Frontal cortex (tissue), 4 donors: ENCODE results near the gene TRIO. TPM values are rescaled to one million over a fixed set of nuclear protein-coding genes. Genes with fewer than 3 reads are reported as not detected.
A peak's percentile ranks its signal among the peaks of the same experiment; 100 is the strongest.
"Not testable (repeated sequence)": the region's sequence is repeated elsewhere in the genome, so short reads cannot be mapped to it uniquely, and the experiment has no call there.

Experiments
- DNase-seq, 2 donors: peaks; one replicate each; pipeline ENCODE4 v3.0.0; 2012; ENCODE audit warnings: low spot score in 2 of 2
- FAIRE-seq: peaks from 2 replicates; lab custom pipeline; 2012; peaks lifted over from hg19 to GRCh38; lab: Jason Lieb, UNC
- total RNA-seq: library from RNA; depleted of rRNA; stranded (reverse); fragments of >200 nt; gene quantifications from one replicate; pipeline ENCODE4 v1.2.3, GENCODE V29; 2014
- donor health status: control.
- donor health status: control.
- donor health status: control.

The TRIO gene
- 310 TPM for total RNA-seq

DNA sequence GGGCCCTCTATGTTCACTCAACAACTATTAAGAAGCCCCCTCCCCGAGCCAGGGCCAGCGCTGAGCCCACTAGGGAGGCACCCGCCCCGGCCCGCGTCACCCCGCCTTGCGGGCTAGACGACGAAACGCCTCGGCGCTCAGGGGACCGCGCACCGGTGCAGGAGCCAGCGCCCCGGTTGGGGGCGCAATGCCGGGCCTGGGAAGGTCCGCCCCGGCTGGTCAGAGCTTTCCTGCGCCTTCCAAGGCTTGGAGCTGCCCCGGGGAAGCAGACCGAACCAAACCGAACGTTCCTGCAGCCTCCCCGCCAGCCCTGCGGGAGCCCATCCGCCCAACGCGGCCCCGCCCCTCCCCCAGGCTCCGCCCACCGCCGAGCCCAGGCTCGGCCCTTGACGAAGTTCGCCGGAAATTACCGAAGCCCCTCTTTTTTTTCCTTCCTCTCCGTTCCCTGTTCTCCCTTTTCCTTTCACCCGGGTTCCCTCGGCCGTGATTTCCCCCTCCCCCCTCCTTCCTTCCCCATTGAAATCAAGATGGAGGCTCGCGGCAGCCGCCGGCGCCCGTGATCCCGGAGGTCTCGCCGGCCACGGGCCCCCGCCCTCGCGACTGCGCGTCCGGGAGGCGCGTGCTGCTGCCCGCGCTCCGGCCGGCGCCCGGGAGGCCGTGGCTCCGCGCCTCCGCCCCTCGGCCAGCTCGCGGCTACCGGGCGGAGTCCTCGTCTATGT lies at the start of gene TRIO:
Gene TRIO, plus strand, starts transcription at position 516 of the 719 bp plus-strand sequence. CDS start 384 bp downstream, outside the sequence.
- DNase-seq = peak; percentile 94 to 96
- no peak for FAIRE-seq

DNA sequence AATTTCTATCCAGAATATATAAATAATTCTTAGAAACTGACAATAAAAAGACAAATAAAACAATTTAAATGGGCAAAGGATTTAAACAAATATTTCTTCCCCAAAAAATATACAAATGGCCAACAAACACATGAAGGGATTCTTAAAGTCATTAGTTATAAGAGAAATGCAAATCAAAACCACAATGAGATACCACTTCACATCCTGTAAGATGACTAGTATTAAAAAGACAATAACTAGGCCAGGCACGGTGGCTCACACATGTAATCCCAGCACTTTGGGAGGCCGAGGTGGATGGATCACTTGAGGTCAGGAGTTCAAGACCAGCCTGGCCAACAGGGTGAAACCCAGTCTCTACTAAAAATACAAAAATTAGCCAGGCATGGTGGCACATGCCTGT lies 45.8 kb upstream of the TRIO start:
- not testable (repeated sequence) for FAIRE-seq, DNase-seq

DNA sequence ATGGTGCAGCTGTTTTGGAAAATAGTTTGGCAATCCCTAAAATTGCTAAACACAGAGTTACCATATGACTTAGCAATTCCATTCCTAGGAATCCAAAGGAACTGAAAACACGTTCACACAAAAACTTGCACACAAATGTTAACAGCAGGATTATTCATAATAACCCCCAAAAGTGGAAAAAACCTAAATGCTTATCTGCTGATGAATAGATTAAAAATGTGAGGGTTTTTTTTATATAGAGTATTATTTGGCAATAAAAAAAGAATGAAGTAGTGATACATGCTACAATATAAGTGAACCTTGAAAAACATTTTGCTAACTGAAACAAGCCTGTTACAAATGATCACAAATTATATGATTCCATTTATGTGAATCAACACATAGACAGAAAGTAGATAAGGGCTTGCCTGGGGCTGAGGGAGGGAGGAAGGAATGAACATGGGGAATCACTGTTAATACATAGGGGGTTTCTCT lies 45.1 kb upstream of the TRIO start:
- FAIRE-seq = no peak
- no peak for DNase-seq

DNA sequence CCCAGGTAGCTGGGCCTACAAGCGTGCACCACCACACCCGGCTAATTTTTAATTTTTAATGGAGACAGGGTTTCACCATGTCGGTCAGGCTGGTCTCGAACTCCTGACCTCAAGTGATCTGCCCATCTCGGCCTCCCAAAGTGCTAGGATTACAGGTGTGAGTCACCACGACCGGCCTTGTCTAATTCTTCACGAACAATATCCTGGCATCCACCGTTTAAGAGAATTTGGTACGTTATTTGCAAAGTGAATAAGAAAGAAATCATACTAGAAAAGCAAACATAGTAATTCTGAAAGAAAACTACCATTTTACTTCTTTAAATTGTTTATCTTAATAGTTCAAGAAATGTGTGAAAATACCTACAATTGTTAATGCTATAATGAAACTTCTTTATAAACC lies 42.9 kb upstream of the TRIO start:
- no peak for FAIRE-seq

DNA sequence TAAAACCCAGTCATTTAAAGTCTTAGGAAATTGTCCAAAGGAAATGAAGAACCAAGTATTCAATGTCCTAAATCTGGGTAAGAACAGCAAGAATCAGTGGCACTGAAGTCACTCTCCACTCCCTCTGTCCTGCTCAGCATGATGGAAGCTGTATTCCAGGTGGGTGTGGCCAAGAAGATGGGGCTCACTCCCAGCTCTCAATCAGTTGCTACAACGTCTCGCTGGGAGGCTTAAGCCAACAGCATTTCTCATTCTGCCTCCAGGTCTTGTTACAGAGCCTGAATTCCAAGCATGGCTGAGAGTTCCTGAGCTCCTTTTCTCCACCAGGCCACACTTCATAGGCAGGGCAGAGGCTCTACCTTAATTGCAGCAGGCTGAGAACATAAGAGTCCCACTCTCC lies 41.2 kb upstream of the TRIO start:
- no peak for FAIRE-seq
- no peak for DNase-seq

More for the DNA sequence above, 42.9 kb upstream of the TRIO start:
- no peak for DNase-seq

DNA sequence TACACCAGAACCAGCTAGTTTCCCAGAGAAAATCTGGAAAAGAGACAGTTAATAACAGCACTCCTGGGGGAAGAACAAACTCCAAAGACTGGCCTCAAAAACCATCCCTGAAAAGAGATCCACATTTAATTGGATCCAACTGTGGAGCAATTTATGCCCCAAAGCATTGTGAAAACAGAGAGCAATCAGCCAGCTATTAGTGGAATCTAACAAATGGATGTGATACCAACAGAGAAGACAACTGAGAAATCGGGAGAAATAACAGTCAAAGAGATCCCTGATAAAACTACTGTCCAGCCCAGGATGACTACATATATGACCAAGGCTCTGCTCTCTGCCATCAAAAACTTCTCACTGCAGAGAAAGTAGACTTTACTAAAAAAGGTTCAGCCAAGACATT lies 40.5 kb upstream of the TRIO start:
- FAIRE-seq = no peak
- DNase-seq = no peak

DNA sequence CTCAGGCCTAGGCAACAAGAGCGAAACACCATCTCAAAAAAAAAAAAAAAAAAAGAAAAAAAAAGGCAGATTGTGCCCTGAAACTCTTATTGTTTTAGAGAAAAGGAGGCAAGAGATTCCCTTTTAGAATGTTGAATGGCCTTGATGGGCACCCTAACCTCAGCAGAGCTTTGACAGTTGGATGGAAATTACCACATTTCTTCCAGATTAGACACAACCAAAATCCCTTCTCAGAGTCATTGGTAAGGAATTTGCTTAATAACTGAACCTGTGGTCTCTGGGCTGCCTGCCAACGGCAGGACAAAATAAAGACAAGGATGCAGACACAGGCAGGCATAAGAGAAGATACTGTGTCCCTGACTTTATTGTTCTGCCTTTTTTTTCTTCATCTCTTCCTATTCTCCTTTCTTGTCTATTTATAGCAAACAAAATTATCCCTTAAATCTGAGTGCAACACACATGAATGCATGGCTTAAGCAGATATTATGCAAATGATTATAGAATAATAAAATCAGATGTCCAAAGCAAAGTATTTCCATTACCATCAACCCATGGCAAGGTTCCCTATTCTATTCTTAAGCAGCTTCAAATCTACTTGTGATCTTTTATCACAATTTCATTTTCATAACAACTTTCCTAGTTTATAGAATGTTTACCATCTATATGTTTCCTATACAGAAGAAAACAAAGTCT lies 37.3 kb upstream of the TRIO start:
- FAIRE-seq = no peak
- DNase-seq = no peak

DNA sequence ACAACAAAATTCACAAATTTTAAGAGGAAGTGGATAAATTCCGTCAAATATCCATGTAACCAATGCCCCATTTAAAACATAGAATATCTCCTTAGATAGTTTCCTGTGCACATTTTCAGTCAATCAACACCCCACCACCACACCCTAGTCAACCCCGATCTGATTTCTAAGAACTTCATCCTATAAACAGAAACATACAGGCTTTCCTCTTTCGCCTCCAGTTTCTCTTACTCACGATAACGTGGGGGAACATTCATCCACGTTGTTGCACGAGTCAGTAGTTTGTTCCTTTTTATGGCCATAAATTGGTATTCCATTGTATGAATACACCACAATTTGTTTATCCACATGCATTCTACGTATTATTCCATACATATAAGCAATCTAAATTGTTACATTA lies 35.6 kb upstream of the TRIO start:
- FAIRE-seq (no peak), DNase-seq (no peak)

DNA sequence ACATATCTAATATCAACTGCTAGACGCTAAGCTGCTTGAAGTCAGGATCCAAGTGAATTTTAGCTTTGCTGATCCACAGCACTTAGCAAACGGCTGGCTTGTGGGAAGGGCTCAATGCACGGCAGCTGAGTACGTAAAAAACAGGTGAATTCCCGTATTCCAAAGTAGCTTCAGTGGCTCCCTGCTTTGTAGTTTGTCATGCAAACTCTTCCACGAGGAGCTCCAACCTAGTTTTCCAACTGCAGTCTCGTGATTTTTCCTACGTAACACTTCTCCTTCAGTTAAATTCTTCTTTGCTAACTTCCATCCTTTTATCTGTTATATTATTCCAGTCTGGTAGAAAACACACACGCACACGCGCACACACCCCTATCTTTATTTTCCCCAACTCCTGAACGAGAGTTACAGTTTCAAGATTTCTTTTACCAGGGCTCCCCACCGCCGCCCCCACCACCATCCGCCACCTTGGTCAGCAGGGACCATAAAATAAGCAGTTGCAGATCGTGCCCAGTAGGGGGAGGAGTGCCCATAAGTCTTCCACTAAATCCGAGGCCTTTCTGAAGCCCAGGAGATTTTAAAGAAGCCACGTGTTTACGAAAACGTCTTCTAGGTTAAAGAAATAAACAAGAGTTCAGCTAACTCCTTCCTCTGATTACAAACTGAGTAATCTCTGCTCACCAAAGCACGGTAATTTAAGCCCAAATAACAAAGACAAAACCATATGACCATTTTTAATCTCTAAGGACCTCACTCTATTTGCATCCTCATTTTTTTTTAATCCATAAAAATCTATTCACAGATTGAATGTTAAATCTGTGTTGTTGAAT lies 34.8 kb upstream of the TRIO start:
- no peak for FAIRE-seq
- peak; percentile 24 to 54 for DNase-seq

DNA sequence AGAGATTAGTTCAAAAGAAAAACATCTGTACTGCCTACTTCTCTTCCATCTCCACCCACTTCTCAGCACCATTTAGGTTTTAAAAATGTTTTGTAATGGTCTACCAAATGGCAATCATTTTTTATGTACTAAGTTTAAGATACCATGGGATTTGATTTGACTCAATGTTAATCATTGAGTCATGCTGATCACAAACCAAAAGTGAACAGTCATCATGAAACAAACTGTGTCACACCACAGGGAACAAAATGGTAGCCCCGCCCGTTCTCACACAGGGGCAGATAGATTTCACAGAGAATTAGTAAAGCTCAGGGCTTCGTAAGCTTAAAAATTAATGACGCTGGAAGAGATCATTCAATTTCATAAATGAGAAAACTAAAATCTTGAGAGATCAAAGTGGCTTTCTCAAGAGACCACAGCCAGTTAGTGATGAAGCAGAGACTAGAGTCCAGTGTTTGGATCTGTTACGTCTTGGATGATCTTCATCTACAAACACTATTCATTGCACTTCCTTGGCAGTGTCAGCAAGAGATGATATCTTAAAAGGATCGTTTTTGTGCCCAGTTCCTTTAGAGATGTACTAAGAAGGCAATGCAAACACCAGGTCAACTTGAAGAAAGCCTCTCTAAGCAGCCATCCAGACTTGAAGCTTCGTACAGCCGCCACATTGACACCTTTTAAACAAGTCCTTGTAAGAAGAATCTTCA lies 33.9 kb upstream of the TRIO start:
- FAIRE-seq = no peak
- no peak for DNase-seq

DNA sequence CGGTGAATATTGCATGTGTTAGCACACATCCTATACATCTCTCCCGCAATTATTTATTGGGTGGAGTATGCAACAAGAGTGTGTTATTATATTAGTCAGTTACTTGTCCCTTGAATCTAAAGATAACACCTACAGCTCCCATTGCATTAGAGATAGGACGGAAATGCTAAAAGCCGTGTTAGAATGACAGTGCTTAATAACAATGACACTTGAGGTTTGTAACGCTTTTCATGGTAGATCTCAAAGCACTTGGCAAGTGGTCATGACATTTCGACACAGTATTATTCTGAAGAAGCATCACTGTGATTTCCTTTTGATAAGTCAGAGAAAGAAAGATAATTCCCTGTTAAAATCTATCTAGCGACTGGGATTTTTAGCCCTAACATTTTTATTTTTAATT lies 33.4 kb upstream of the TRIO start:
- no peak for DNase-seq
- no peak for FAIRE-seq

DNA sequence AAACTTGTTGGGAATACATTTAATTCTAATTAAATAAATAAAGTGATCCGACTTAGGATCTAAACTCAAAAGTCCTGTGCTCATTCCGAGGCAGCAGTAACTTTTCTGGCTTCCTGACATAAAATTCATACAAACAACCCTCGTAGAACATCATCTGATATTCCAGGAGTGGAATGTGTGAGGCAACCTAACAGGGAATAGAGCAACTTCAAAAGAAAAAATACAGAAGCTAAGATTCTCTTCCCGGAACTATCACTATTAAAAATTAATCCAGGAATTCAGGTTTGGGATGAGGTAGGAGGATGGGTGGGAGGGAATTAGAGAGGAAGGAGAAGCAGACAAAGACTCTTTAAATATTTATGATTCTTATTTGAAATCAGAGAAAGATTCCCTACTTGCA lies 32.9 kb upstream of the TRIO start:
- FAIRE-seq = no peak
- no peak for DNase-seq

DNA sequence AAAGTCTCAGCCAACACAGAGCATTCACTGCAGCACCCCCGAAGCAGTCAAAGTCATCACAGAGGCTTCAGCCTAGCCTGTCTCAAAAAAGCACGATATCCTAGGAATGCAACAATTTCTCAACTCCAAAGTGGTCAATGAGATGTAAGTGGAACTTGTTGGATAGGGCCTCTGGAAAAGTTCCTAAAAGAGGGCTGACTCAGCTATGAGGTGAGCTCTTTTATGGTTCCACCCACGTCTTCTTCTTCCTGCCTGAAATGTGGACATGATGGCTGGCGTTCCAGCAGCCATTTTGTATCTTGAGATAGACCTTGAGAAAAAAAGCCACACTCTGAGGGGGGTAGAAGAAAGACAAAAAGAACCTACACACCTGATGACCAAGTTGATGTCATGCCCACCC lies 32.5 kb upstream of the TRIO start:
- FAIRE-seq (no peak), DNase-seq (no peak)

DNA sequence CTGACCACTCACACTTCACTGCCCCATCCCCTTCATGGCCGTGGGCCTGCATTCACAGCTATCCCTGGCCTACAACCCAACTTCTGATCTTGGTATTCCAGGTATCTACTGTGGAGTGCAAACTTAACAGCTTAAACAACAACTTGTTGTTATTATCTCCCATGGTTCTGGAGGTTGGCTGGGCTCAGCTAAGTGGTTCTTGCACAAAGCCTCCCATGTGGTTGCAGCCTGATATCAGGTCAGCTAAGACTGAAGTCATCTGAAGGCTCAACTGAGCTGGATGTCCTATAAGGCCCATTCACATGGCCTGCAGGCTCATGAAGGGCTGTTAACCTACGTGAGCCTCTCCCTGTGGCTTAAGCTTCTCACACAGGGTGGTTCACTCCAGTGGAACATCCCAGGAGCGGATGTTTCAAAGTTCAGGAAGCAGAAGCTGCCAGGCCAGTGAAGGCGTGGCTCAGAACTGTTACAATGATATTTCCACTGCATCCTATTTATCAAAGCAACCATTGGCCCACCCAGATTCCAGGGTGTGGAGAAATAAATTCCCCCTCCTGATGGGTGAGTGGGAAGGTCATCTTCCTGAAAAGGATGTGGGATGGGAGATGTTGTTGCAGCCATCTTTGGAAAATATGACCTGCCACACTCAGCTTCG lies 30.0 kb upstream of the TRIO start:
- FAIRE-seq (no peak), DNase-seq (no peak)

DNA sequence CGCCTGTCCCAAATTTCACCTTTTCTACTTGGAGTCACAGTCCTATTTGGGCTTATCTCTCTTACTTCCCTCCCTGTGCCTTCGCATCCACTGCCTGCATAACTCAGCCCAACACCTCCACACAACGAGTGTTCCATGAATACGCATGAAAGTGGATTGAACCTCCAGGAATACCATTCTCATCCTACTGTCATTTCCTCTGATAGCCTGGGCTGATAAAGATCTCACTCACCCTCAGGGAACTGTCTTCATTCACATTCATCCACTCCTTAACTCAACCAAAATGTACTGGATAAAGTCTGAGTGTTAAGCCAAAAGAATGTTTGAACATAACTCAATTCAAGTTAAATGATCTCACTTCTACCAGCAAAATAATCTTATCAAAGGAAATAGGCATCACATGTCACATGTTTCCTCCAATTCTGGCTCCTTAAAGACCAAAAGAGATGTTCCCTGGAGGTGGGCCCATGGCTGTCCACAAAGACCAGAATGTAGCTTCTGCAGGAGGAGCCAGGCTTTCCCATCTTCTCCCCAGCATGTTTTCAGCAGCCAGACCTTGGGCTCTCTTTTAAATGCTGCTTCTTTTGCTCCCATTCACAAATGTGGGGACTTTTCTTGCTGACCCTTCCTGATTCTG lies 28.4 kb upstream of the TRIO start:
- DNase-seq (no peak), FAIRE-seq (no peak)

DNA sequence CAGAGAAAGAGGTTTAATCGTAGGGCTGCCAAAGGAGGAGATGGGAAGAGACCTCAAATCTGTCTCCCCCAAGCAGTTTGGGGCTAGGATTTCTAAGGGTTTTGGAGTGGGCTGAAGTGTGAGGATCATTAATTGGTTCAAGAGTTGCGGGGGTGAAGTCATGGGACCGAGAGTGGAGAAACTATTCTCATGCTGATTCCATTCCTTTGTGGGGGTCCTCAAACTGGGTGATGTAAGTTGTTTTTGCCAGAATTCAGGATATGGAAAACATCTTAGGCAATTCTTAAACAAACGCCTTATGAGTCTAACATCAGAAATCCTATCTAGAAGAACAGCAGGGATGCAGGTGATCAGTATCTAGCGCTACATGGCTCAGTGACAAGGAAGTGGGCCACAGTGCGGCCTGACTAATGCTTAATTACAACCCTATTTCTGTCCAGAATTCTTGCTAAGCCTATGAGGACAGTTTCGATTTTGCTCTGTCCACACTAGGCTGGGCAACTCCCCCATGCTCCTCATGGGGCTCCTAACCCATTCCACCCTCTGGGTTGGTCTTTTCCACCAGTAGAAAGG lies 27.7 kb upstream of the TRIO start:
- no peak for FAIRE-seq
- DNase-seq = no peak

DNA sequence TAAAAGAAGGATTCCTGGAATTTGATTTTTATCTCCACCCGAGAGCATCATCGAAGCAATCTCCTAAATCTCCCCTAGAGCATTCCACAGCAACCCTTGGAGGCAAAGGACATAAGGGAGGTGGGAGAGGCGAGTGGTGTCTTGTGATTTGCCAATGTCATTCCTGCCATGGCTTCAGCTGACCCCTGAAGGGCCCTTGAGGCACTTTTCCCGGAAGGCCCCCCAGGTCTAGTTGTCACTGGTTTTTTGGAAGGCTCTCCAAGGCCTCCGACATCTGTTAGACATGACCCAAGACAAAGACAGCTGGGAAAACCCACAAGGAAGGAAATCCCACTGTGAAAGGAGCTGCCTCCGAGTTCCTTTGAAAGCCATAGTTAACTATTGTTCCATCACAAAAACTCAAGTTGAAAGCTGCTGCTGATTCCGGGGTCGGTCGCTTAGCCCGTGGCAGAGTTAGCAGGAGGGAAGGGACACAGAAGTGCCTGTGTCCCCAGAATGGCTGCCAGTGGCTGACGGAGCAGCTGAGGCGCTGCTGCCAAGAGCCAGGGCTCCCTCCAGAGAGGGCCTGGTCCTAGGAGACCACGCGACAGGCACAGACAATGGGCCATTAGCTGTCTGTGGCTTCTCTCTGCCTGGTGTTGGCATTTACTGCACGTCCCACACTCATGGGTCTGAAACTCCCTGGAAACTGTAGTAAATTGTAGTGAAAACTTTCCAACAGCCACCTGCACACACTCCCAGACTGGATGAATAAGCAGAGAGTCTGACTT lies 24.4 kb upstream of the TRIO start:
- DNase-seq (peak; percentile 42 to 62), FAIRE-seq (peak; percentile 54)

DNA sequence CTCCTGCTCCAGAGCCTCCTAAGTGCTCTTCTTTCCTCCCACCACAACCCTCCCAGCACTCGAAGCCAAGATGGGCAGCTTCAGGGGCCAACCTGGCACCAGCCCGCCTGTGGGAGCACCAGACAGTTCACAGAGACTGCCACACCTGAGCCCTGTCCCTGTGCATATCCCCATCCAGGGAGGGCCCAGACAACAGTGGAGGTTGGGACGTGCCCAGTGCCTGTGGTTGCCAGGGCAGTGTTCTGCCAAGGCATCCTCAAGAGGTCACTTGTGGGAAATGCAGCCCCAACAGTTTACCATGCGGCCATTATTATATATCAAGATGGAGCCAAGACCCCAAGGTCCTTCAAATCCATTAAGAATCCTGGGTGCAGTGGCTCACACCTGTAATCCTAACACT lies 23.0 kb upstream of the TRIO start:
- no peak for FAIRE-seq
- DNase-seq = no peak
